H7 (cell line): ENCODE data around the gene SCML2. TPM values are rescaled to one million over a fixed set of nuclear protein-coding genes. Genes with fewer than 3 reads are reported as not detected.

Experiments
- DNase-seq: peaks from one replicate; pipeline ENCODE4 v3.0.0; 2012
- H3K27me3 ChIP-seq: 2 replicates; pipeline ENCODE4 v1.6.0; 2011; ENCODE audit warnings: mild to moderate bottlenecking, low read length; ENCODE audit not compliant: control insufficient read depth, insufficient read depth
- H3K36me3 ChIP-seq: replicated peaks from 2 replicates; pipeline ENCODE4 v1.5.1; 2011; ENCODE audit warnings: low read length; ENCODE audit not compliant: control insufficient read depth, insufficient read depth
- H3K4me3 ChIP-seq: 2 replicates; pipeline ENCODE4 v1.5.1; 2011; ENCODE audit warnings: low read depth, mild to moderate bottlenecking, control low read depth, low read length, moderate library complexity; ENCODE audit not compliant: insufficient read depth
- total RNA-seq: library from RNA; depleted of rRNA; stranded (reverse); fragments of >200 nt; shearing (Covaris generic); gene quantifications from 2 replicates; pipeline ENCODE4 v1.2.3, GENCODE V29; 2014; rRNA removed

Gene SCML2
- total RNA-seq, 1 experiment from 2014 or later: 11.1 TPM

DNA sequence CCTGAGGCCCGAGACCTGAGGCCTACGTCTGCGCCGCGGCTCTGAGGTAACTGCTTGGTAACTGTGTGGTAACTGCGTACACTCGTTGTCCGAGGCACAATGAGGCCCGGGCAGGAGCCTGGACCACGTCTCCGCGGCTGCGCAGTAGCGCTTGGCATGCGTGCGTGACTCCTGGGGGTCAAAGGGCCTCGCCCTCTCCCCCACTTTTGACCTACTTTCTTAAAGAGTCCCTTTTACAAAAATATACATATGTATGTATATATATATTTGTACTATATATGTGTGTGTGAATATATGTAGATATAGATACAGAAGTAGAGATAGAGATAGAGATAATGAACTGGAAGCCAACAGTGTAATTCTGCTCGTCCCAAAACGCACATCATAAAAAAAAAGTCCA, 133.7 kb downstream of the SCML2 start, which contains the start of gene BEND2:
Gene BEND2, minus strand, starts transcription at position 101 of the 400 bp plus-strand sequence. CDS start 136 bp downstream, outside the sequence.
- no peaks in the 10 kb centered on the region for H3K36me3 ChIP-seq
- DNase-seq: no peak
- no peak within 1 kb of the TSS for H3K4me3 ChIP-seq
- H3K27me3 ChIP-seq: no peaks in the 10 kb centered on the region

- no peaks in the 10 kb centered on the region for H3K36me3 ChIP-seq
- no peak for DNase-seq
- no peak overlapping the region for H3K4me3 ChIP-seq
- H3K27me3 ChIP-seq: no peaks in the 10 kb centered on the region
Measured at GRCh38 chrX:18210470-18210869, 144.0 kb downstream of the SCML2 start.

DNA sequence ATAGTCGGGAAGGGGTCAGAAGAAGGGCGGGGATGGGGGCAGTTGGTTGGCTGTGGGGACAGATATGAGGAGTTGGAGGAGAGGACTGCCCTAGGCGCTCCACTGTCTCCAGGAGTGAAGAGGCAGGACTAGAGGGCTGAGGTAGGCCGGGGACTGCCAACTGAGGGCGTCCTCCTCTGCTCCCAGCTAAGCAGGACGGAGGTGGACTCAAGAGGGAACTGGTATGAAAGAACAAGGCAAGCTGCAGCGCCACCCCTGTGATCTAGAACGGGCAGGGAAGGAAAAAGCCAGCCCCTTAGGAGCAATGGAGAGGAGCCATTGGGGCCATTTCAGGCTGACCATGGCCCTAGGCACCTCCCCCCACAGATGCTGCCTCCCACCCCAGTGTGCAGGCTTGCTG, 147.8 kb downstream of the SCML2 start:
- Histone ChIP-seq H3K36me3 (no peaks in the 10 kb centered on the region), H3K27me3 (no peaks in the 10 kb centered on the region)
- DNase-seq: no peak

GRCh38 chrX:18203631-18204030, 150.9 kb downstream of the SCML2 start:
- no peak for DNase-seq
- H3K27me3 ChIP-seq: no peaks in the 10 kb centered on the region
- H3K4me3 ChIP-seq: no peak overlapping the region
- H3K36me3 ChIP-seq: no peaks in the 10 kb centered on the region

More for the DNA sequence above, 147.8 kb downstream of the SCML2 start:
- no peak overlapping the region for H3K4me3 ChIP-seq

DNA sequence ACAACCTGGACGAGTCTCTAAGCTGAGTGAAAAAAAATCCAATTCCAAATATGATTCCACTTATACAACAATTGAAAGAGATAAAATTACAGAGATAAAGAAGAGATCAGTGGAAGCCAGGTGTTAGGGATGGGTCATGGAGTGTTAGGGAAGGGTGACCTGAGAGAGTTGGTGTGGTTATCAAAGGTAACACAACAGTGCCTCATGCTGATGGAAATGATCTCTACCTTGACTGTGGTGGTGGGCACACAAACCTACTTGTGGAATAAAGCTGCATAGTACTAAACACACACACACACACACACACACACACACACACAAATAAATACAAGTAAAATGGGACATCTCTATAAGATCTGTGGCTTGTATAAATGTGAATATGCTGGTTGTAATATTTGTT, 159.8 kb downstream of the SCML2 start:
- H3K4me3 ChIP-seq: no peak overlapping the region
- H3K36me3 ChIP-seq: no peaks in the 10 kb centered on the region
- no peaks in the 10 kb centered on the region for H3K27me3 ChIP-seq
- peak; percentile 23 for DNase-seq

Other genes with a start within 250 kb of the SCML2 start
- gene BEND2, start 133.8 kb downstream of the SCML2 start, total RNA-seq: not detected in 2 replicates
- gene CDKL5, start 70.9 kb upstream of the SCML2 start, total RNA-seq: 7.0 and 9.5 TPM in 2 replicates